RCC 7860 (cell line): ENCODE data around the gene ZMYM3.
A peak's percentile ranks its signal among the peaks of the same experiment; 100 is the strongest.

Experiments
- DNase-seq: peaks from one replicate; pipeline ENCODE4 v3.0.0-alpha.2; 2015; ENCODE audit warnings: low spot score
- FAIRE-seq: peaks from 2 replicates; lab custom pipeline; 2012; peaks lifted over from hg19 to GRCh38; lab: Jason Lieb, UNC

Gene ZMYM3

GRCh38 chrX:71253253-71254091 is 468 bp downstream of the ZMYM3 start:
- peak; percentile 15 for DNase-seq
- no peak for FAIRE-seq

DNA sequence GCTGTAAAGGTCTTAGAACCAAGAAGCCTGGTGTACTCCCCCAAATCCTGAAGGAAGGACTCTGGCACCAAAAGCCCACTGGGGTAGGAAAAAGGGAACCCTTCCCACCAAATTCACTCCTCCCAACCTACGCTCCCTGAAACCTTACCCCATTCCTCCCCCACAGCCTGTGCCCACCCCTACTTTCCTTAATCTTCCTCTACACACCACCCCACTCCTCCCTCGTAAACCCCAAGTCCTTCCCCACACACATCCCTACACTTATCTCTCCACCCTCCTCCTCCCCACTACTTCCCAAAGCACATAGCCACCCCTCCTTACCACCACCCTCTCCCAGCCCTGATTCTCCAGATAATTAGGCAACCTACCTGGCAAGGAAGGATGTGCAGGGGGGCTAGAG is 1.7 kb downstream of the ZMYM3 start:
- FAIRE-seq (no peak), DNase-seq (no peak)

GRCh38 chrX:71251466-71251973 is 2.4 kb downstream of the ZMYM3 start:
- FAIRE-seq (no peak), DNase-seq (no peak)

DNA sequence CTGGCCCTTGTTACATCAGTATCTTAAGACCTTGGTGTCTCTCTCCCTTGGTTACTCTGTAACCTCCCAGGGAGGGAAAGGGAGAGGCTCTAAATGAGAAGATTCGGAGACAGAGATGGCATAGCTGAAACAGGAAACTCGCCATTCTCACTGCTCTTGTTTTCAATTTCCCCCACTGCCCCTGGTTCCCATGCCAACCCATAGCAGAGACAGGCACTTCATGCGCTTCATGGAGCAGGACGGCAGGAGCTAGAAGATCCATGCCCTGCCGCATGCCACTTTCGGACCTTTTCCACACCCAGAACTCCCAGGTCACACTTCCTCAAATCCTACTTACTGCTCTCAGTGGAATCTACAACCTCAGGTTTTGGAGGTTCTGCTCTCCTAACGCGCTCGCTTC is 3.1 kb downstream of the ZMYM3 start:
- DNase-seq (no peak), FAIRE-seq (no peak)

DNA sequence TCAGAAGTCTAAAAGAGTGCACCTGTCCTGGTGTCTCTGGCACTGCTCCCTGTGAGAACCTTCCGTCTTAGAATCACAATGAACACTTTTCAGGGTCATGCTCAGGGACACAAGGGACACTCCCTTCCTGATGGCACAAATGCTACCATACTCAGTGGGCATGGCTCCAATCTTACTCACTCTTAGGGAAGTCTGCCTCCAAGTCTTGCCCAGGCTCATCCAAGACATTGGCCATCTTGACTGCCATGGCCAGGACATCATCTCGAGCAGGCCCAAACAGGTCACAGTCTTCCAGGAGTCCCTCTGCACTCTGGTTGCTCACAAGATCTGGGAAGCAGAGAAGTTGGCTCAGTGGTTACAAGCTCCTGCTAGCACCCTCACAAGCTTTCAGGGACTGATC is 8.8 kb downstream of the ZMYM3 start:
- DNase-seq: no peak
- no peak for FAIRE-seq

GRCh38 chrX:71244359-71245128 is 9.4 kb downstream of the ZMYM3 start:
- DNase-seq: no peak
- FAIRE-seq: no peak

- no peak for FAIRE-seq
- DNase-seq: no peak
Measured at GRCh38 chrX:71241301-71241700, 12.6 kb downstream of the ZMYM3 start.

DNA sequence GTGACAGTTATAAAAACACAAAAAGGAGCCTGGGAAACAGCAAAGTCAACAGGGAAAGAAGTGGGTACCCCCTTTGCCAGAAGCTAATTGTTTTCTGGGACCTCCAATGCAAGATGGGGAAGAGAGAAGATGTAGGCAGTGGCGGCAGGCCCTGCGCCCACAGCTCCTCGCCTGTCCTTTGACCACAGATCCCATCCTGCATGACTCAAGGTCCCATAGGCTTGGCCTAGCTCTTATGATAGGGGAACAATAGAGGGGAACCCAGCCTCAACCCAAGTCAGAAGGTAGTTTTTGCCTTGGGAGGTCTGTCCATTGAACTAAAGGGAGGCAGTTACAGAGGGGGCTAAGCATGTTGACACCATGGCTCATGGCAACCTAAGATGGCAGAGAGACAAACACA is 14.2 kb downstream of the ZMYM3 start:
- DNase-seq (no peak), FAIRE-seq (no peak)

DNA sequence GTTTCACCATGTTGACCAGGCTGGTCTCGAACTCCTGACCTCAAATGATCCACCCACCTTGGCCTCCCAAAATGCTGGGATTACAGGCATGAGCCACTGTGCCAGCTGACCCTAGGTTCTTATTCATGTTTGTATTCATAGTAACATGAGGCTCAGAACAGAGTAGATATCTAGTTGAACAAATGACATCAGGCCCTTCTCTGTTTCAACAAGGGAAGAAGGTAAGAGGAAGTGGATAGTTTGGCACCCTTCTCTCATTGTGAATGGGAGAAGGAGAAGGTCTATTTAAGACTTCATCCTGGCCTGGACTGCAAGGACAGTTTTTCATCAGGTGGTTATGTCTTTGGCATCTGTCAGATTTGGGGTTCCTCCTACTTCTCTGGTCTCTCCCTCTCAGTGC is 17.1 kb downstream of the ZMYM3 start:
- DNase-seq (no peak), FAIRE-seq (no peak)

DNA sequence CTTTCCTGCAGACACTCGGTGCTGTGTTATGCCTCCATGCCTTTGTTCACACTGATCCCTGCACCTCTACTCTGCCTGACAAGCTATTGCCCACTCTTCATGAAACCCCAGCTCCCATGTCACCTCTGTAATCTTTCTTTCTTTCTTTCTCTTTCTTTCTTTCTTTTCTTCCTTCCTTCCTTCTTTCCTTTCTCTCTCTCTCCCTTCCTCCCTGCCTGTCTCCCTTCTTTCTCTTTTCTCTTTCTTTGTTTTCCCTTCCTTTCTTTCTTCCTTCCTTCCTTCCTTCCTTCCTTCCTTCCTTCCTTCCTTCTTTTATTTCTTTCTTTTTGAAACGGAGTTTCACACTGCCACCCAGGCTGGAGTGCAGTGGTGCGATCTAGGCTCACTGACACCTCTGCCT is 18.5 kb downstream of the ZMYM3 start:
- FAIRE-seq (no peak), DNase-seq (no peak)

- DNase-seq (no peak), FAIRE-seq (no peak)
Measured at GRCh38 chrX:71228063-71228642, 25.8 kb downstream of the ZMYM3 start.

DNA sequence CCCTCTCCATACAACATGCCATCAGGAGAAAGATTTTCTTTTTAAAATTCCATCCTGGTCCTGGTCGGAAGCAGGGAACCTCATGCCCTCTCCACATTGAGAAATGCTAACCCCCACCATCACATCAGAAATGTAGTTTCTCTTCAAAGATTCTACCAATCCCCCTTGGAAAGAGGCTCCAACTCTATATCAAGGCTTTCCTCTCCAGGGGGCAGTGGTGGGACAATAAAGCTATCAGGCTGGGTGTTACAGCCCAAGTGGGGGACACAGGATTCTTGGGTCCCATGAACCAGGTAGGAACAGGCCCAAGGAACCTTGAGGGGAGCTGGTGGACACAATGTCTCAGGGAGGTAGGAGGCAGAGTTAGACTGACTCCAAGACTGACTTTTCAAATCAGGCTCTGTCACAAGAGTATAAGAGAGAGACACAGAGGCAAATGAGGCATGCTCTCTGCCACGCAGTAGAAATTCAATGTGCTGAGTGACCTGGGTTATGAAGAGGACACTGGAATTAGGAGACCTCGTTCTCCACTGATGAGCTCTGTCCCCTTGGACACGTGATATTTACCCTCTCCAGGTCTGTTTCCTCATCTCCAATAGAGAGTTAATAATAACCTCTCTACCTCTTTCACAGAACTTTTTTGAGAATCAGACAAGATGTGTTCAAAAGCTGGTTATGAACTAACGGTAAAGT is 26.4 kb downstream of the ZMYM3 start:
- FAIRE-seq: no peak
- DNase-seq: no peak

- no peak for FAIRE-seq
- DNase-seq: no peak
Measured at GRCh38 chrX:71225676-71226075, 28.3 kb downstream of the ZMYM3 start.

DNA sequence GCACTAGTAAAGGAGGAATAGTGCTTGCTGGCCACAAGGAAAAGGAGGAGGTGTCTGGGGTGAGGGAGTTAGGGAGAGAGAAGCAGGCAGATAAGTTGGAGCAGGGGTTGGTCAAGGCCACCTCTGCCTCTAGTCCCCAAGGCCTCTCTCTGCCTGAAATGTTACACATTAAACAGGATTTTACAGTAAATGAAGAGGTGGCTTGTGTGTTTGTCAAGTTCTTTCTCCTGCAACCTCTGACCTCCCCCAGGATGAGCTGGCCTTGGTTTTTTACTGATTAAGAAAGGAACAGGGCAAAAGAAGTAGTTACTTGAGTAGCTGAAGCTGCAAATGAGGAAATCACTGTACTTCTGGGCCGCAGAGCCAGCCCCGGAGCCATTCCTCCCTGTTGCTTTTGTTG is 28.9 kb downstream of the ZMYM3 start:
- FAIRE-seq: no peak
- DNase-seq: no peak

DNA sequence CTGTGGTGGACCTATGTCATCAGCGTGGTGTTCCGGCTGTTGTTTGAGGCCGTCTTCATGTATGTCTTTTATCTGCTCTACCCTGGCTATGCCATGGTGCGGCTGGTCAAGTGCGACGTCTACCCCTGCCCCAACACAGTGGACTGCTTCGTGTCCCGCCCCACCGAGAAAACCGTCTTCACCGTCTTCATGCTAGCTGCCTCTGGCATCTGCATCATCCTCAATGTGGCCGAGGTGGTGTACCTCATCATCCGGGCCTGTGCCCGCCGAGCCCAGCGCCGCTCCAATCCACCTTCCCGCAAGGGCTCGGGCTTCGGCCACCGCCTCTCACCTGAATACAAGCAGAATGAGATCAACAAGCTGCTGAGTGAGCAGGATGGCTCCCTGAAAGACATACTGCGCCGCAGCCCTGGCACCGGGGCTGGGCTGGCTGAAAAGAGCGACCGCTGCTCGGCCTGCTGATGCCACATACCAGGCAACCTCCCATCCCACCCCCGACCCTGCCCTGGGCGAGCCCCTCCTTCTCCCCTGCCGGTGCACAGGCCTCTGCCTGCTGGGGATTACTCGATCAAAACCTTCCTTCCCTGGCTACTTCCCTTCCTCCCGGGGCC is 29.7 kb downstream of the ZMYM3 start:
- FAIRE-seq (no peak), DNase-seq (no peak)

GRCh38 chrX:71222929-71223328 is 31.0 kb downstream of the ZMYM3 start, which contains the start of gene GJB1:
GJB1 (plus strand) TSS chrX:71223224; CDS start chrX:71223708, 484 bp downstream.
- no peak for DNase-seq
- FAIRE-seq: no peak

- no peak for FAIRE-seq
- no peak for DNase-seq
Measured at GRCh38 chrX:71221145-71221544, 32.8 kb downstream of the ZMYM3 start.

GRCh38 chrX:71217298-71217697 is 36.6 kb downstream of the ZMYM3 start:
- DNase-seq (no peak), FAIRE-seq (no peak)

GRCh38 chrX:71216485-71216884 is 37.5 kb downstream of the ZMYM3 start:
- DNase-seq: no peak
- no peak for FAIRE-seq

DNA sequence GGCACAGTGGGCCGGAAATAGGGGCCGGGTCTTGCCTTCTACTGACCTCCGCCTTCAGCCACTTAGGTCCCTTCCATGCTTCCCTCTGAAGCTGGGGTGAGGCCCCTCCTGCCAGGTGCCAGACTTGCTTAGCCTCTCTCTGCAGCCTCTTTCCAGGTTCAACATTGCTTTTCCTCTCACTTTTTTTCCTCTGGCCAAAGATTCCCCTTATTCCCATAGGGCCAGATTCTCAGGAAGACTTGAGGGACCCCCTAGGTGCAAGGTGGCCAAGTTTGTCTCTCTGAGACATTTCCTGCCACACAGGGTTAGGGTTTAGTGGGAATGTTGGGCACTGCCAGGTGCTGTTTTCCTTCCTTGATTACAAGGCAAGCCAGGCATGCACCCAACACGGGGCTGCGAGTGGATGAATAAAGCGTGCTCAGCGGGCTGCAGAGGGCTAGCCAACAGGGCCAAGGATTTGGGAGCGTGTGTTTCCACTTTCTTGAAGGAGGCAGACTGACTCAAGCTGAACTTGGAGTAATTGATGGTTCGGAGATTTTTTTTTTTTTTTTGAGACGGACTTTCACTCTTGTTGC is 38.5 kb downstream of the ZMYM3 start:
- no peak for FAIRE-seq
- no peak for DNase-seq
